Raji (cell line): Measurements from ENCODE around the gene ZNF407.

Experiments
- POLR2A ChIP-seq: IDR thresholded peaks from 2 replicates; pipeline ENCODE4 v1.6.1; 2011; ENCODE audit warnings: low read depth, low read length, control low read depth; ENCODE audit not compliant: insufficient read depth

Gene ZNF407

GRCh38 chr18:74795751-74796150, 198.1 kb downstream of the ZNF407 start:
- no peak for TF ChIP-seq POLR2A

DNA sequence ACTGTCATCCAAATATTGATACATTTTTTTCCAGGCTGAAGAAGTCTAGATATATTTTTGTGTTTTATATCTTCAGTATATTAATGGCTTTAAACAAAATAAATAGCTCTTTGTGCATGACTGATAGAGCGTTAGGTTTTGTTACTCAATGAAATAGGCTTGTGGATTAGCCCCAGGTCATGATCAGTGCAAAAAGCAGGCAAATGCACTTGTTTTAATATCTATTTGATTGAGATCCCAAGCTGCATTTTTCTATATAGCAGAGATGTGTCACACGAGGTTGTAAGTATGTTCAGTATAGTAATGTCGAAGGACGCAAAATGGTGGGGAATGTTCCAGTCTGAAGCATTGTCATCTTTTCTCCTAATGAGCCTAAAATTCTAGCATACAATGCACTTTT, 198.5 kb downstream of the ZNF407 start:
- TF ChIP-seq POLR2A, result no peak

DNA sequence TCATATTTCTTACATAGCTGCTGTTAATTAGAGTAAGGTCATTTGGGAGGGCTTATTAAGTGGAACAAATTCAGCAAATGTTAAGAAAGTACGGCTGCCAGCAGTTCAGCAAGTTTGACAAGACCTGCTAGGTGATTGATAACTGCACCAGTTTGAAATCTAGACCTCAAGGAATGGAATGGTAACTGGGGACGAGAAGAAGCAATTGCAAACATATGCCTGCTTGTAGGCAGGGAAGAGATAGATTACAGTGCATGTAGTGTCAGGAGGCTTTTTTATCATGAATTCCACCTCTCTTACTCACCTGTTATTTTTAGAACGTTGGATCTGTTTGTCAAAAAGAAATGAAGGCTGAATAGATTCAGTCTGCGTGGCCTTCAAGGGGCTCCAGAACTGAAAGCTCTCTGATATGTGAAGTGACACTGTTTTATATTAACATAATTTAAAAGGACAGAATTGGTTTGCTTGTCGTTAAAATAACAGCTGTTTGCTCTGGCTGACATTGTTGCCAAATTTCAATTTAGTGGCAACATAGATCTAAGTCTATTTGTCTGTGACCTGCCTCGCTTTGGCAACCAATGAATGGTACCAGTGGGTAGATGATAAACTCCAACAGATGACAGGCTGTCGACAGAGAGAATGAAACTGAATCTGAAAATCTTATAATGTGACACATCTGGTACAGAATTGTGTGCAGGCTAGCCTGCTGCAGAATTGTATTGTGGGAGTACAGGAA, 199.3 kb downstream of the ZNF407 start:
- TF ChIP-seq POLR2A, result no peak

- TF ChIP-seq POLR2A, result no peak
Measured at GRCh38 chr18:74797577-74798151, 200.0 kb downstream of the ZNF407 start.

DNA sequence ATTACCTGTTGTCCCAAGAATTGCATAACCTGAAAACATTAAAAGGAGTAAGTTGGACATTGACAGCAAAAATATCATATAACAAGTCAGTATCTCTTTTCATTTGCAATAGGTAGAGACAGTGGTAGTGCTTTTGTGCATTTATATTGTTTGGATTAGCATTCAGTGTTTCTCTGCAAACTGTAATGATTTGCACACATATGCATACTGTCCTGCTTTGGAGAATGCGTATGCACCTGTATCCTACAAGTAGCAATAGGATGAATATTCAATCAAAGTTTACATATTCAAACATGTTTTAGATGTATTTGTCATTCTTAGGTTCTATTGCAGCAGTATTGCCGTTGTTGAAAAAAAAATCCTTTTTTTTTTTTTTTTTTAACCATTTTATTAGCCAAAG, 201.9 kb downstream of the ZNF407 start:
- no peak for TF ChIP-seq POLR2A

GRCh38 chr18:74800098-74800497, 202.4 kb downstream of the ZNF407 start:
- no peak for TF ChIP-seq POLR2A

DNA sequence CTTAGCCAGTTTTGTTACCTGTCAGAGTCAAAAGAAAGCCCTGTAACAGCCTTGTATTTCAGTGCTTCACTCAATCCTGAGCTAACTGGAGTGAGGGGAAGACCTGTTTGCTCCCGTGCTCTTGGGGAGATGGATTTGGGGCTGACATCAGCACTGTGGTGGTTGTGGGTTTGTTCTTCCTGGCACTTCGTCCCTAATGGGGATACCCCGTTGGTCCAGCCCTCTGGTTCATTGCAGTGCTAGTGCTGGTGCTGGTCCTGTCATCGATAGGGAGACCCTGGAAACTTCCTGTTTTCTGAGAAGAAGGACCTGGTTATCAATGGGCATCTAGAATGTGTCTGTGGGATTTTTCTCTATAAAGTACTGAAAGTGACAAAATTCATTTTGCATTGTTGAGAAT, 205.4 kb downstream of the ZNF407 start:
- no peak for TF ChIP-seq POLR2A

GRCh38 chr18:74803769-74804168, 206.1 kb downstream of the ZNF407 start:
- no peak for TF ChIP-seq POLR2A

DNA sequence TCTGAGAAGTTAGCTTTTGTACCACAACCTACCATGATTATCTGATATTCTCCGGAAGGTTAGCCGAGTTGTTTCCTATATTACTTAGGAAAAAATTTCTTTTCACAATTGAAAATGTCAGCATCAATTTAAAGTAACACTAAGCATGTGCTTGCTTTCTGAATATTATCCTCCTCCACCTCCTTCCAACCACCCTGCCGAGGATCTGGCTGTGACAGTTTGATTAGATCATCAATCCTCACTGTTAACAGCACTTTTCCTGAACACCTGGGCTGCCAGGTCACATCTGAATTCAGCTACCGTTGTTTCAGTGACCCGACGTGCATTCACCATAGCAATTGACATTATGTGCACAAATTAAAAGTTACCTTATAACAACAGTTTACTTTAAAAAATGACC, 207.0 kb downstream of the ZNF407 start:
- TF ChIP-seq POLR2A, result no peak

DNA sequence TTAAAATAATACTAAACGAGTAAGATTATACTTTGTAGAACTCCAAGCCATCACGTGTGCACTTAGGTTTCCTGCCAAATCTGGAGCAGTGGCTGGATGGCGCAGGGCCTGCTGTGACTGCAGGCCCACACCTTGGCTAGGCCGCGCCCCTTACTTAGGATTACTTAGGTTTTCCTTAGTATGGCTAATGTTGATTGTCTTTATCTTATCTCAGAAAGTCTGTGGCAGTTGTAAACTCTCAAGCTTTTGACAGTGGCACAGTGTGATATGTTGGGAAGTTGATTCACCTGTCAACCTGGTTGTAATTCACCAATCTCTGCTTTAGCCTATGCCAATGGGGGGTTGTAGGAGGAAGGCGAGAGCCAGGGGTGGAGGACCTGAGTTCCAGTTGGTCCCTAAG, 208.4 kb downstream of the ZNF407 start:
- TF ChIP-seq POLR2A, result no peak

DNA sequence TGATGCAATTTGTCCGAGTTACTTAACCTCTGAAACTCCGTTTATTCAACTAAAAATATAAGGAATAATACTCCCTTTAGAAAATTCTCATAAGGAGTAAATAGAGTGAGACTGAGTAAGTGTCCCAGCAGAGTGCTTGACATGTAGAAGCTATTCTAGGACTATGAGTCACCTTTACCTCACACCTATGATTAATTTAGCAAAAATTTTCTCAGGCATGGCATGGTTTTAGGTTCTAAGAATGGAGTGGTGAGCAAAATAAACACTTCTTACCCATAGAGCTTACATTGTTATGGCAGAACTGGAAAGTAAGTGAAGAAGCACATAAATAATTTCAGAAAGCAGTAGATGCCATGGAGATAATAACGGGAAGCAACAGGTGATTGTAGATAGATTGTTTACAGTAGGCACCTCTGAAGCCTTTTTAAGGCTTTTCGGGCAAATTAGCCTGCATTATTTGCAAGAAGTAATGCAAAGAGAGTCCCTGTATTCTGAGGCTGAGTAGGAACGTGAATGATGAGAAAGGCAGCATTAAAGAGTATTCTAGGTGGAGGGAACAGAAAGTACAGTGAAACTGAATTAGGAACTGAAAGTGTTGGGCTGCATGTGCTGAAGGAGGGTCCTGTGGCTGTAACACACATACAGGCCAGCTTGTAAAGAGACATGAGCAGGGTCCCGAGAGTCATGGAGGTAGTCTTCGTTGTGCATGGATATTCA, 209.2 kb downstream of the ZNF407 start:
- peak; percentile 54; the same call in 1 of the 2 replicates for TF ChIP-seq POLR2A

GRCh38 chr18:74817576-74817975, 219.9 kb downstream of the ZNF407 start:
- no peak for TF ChIP-seq POLR2A

DNA sequence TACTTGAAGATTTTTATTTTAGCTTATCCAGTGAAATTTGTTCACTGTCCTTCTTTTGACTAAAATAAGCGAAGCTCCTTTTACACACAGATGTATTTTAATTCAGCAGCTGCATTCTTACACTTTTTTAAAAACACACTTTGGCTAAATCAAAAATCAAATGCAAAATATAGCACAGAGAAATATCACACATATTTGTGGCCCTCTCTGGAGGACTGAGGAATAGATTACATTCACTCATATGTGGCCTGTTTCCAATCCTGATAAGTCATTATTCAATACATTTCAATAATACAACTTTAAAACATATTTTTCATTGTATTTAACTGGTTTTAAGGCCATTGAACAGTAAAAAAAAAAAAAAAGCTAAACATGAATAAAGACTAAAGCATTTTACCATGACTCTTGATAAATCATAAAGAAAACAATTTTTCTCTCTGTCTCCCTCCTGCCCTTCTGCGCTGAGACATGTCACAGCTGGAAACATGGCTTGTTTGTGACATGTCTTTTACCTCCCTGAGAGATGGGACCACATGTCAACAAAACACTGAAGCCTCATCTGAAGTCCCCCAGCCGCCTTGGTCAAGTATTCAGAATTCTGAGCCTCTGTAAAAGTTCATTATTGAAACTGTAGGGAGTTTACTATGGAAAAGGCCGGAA, 221.0 kb downstream of the ZNF407 start:
- TF ChIP-seq POLR2A, result no peak

- TF ChIP-seq POLR2A, result no peak
Measured at GRCh38 chr18:74819433-74820059, 221.9 kb downstream of the ZNF407 start.

GRCh38 chr18:74820160-74820780, 222.6 kb downstream of the ZNF407 start:
- no peak for TF ChIP-seq POLR2A
